IPS-NIHi11 (cell line): ENCODE data around the gene ITGA5.
A peak's percentile ranks its signal among the peaks of the same experiment; 100 is the strongest.
"Not testable (repeated sequence)": the region's sequence is repeated elsewhere in the genome, so short reads cannot be mapped to it uniquely, and the experiment has no call there.

Source experiments
- DNase-seq: peaks from one replicate; pipeline ENCODE4 v3.0.0; 2012; ENCODE audit warnings: mixed read lengths, low spot score

Gene ITGA5

GRCh38 chr12:54370171-54370730 is 48.8 kb downstream of the ITGA5 start:
- DNase-seq: peak; percentile 95

DNA sequence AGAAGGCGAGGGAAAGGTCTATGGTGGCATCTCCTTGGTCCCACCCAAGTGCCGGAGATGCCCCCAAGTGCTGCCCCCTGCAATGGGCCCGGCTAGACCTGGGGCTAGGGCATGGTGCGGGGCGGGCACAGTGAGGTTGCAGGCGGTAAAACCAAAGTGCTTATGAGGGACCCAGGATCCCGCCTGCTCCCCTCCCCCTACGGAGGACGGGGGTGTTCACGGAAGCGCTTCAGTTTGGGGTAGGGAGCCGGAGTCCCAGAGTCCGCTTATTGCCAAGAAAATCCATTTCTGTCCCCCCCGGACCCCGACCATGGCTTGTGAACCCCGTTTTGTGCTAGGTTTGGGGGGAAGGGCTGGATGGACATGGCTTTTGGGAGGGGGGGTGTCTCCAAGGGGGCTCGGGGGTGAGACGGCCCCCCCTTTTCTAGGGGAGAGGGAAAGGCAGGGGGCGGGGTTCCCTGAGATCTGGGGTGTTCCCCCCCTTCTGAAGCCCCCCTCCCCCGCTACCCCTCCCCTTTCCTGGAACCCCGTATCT is 49.4 kb downstream of the ITGA5 start:
- no peak for DNase-seq

- peak; percentile 58 for DNase-seq
These were observed 50.1 kb downstream of the ITGA5 start for GRCh38 chr12:54368709-54369596.

DNA sequence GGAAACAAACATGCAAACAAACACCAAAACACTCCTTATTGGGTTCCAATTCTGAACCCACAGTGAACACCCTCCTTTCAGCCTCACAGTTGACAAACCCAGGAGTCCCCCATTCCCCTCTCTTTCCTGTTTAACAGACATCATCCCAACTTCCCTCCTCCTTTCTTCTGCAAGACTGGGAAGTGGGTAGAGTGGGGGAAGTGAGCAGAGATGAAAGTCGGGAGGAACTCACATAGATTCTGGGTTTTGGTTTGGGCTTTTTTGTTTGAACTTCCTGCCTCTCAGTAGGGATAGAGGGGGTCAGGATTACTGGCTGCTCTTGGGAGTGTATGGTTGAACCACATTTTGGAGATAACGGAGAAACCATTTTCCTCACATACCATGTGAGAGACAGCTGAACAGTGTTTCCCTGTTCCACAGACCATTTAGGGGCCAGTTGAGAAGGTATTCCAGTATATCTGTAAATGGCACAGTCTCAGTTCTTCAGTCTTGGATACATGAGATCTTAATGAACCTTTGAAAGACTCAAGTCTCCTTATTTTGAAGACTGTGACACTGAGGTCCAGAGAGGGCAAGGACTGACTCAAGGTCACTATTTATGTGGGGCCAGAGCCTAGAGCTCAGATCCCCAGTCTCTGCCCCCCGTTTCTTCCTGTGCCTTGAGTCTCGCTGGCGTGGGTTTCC is 50.9 kb downstream of the ITGA5 start:
- DNase-seq: no peak

DNA sequence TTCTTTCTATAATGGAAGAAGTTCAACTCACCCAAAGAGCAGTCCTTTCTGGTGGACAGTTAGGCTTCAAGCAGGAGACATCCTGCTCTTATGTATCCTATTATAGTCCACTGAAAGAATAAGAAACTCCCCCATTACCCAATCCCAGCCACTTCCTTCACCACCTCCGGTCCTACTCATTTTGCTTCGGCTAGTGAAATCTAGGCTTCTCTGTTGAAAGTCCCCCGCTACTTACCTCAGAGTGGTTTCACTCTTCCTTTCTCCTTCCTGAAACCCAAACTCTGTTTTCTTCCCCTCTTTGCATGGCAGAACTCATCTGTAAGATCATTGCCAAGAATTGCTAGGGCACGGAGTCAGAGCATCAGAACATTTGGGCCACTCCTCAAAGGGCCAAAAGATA is 54.7 kb downstream of the ITGA5 start, which contains the start of gene GPR84:
Gene GPR84 (minus strand): TSS at position 74 of the 400 bp plus-strand sequence. CDS start 635 bp downstream, outside the sequence.
- DNase-seq: no peak

DNA sequence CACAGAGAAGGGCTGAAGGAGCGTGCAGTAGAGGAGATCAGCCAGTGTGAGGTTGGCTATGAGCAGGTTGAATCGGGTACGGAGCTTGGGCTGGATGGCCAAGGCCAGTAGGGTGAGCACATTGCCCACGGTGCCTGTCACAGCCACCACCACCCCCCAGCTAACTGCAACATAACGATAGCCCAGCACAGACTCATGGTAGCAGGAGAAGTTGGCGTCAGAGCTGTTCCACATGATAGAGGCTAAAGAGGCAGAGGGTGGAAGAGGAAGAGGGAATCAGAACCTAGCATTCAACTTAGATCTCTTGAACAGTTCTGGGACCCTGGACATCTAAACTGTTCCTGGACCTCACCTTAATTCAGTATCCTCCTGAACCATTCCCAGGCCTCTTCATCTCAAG is 55.4 kb downstream of the ITGA5 start:
- no peak for DNase-seq

- no peak for DNase-seq
These were observed 56.0 kb downstream of the ITGA5 start for GRCh38 chr12:54363047-54363446.

DNA sequence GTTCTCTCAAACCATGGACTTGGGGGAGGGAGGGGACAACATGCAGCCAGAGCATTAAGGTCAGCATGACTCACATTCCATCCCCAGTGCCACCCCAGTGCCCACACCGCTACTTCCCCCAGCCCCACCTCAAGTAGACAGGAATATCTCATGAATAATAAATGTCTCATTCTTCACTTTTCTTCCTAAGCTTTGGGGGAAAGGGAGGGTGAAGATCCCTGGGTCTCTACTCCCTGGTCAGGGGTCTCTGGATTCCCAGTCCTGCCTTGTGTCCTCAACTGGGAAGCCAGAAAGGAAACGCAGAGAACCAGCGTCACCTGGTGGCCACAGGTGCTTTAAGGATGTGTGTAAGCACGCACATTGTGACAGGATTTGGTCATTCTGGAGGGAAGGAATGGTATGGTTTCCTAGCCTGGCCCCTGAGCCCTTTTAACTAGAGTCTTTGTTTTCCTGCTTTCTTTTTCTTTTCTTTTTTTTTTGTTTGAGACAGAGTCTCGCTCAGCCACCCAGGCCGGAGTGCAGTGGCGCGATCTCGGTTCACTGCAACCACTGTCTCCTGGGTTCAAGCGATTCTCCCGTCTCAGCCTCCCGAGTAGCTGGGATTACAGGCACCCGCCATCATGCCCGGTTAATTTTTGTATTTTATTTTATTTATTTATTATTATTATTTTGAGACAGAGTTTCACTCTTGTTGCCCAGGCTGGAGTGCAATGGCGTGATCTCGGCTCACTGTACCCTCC is 58.2 kb downstream of the ITGA5 start:
- DNase-seq: peak; percentile 65

GRCh38 chr12:54359762-54360351 is 59.2 kb downstream of the ITGA5 start:
- DNase-seq: no peak

DNA sequence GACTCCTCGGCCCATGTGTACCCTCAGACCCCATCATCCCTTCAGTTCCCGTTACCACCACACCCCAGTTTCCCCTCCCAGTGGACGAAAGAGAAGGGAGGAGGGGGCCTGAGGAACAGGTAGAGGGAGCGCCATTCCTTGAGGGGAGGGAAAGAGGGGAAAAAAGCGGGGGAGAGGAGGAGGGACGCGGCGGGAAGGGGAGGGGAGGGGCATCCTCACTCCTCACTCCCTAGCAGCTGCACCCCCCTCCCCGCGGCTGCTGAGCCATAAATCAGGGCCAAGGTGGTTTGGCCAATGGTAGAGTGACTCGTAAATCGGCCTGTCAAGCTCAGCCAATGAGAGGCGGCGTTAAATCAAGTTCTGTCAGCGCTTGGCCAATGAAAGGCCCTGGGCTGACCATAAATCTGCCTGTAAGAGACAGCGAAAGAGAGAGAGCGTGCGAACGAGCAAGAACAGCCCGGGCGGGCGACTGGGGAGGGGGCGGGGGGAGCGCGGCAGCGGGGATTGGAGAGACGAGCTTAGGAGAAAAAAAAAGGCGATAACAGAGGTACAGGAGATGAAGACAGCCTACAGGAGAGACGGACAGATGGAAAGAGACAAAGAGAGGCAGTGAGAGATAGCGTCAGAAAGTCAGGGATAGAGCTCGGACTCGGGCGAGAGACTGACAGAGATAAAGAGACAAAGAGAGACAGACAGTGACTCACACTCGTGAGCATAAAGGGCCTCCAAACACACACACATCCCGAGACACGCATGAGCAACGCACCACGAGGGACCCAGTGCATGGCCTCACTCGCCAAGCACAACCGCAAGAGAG is 59.9 kb downstream of the ITGA5 start:
- peak; percentile 94 for DNase-seq

DNA sequence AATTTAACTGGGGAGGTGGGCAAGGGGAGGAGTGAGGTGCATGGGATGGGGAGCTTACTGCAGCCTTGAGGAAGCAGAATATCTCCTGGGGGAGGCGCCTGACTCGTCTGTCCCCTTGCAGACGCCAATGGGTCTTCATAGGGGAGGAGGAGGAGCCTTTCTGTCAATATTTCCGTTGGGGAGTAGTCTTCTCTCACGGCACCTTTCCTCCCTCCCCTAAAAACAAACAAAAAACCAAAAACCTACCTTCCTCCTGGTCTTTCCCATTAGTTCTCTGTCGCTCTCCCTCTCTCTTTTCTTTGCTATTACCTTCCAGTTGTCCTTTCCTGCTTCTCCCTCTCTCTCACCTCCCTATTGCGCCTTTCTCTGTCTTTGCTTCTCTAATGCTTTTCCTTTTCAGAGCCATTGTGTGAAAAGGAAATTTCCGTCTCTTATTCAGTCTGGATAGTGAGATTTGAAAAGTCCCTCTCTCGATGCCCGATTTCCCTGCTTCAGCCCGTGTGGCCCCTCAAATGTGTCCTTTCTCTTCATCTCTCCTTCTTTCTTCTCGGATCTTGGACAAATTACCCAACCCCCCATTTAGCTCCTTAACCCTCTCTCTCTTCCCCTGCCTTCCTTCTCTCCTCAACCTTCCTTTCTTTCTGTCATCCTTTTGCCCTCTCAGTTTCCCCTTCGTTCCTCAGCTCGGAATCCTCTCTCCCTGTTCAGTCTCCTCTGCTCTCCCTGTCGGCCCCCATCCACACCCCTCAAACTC is 60.7 kb downstream of the ITGA5 start:
- DNase-seq: no peak

DNA sequence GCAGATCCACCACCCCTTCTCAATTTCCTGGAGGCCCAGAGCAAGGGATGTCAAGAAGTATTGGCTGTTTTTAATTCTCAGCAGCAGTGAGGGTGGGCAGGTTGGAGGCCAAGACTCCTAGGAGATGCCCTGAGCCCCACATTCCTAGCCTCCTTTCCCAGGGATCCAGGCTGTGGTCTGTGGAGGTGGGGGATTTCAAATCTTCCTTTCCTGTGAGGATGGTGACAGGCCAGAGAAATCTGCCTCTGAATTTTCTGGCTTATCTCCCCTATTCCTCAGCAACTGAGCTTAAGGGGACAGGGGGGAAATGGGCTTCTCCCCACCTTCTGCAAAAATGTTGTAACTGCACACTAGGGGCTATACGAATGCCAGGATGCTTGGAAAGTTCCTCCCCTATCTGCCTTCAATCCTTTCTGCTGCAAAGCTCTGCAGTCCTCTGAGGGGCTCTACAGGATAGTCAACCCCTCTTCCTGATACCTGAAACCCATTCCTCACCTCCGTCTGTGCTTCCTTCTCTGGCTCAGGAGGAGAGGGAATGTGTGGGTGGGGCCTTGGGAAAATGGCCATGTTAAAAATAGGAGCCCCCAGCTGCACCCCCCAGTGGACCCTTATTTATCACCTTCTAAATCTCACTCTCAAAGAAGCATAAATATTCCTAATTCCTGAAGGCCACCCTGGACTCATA is 61.4 kb downstream of the ITGA5 start:
- DNase-seq: no peak

- DNase-seq: no peak
These were observed 62.1 kb downstream of the ITGA5 start for GRCh38 chr12:54356951-54357356.

- no peak for DNase-seq
These were observed 62.8 kb downstream of the ITGA5 start for GRCh38 chr12:54356228-54356627.

DNA sequence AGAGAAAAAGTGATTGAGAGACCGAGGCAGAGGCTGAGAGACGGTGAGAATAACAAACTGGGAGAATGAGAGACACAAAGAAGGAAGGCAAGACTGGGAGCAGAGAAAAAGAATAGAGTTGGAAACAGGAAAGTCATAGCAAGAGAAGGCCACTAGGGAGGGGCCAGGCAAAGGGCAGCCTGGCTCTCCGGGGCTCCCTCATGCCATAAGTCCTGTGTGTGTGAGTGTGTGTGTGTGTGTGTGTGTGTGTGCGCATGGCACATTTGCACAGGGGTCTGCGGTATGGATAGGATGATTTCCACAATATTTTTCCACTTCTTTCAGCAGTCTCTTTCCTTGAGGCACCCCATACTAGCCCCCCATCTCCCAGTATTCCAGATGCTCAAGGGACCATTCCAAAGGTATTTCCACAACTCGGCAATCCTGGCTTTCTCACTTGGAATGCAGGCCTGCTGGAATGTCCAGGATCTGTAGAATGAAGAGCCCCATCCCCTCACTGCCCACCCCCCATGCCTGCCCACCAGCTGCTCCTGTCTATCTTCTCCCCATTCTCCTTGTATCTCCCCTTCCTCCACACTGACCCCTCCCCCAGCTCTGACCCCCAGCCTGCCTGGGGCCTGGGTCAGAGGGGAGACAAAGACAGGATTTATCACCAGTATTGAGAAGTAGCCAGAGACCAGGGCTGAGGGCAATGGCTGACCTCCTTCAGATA is 63.8 kb downstream of the ITGA5 start:
- no peak for DNase-seq

DNA sequence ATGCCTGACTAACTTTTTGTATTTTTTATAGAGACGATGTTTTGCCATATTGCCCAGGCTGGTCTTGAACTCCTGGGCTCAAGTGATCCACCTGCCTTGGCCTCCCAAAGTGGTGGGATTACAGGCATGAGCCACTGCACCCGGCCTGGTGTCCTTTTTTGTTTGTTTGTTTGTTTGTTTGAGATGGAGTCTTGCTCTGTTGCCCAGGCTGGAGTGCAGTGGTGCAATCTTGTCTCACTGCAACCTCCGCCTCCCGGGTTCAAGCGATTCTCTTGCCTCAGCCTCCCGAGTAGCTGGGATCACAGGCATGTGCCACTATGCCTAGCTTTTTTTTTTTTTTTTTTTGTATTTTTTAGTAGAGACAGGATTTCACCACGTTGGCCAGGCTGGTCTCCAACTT is 64.8 kb downstream of the ITGA5 start:
- DNase-seq: not testable (repeated sequence)

GRCh38 chr12:54352891-54353874 is 65.9 kb downstream of the ITGA5 start:
- peak; percentile 29 for DNase-seq
